NCI-H774 (cell line): ENCODE data around the gene ALS2CL.

Experiments used
- DNase-seq: peaks from one replicate; lab custom pipeline; 2025; lab: John Stamatoyannopoulos, UW

ALS2CL gene

DNA sequence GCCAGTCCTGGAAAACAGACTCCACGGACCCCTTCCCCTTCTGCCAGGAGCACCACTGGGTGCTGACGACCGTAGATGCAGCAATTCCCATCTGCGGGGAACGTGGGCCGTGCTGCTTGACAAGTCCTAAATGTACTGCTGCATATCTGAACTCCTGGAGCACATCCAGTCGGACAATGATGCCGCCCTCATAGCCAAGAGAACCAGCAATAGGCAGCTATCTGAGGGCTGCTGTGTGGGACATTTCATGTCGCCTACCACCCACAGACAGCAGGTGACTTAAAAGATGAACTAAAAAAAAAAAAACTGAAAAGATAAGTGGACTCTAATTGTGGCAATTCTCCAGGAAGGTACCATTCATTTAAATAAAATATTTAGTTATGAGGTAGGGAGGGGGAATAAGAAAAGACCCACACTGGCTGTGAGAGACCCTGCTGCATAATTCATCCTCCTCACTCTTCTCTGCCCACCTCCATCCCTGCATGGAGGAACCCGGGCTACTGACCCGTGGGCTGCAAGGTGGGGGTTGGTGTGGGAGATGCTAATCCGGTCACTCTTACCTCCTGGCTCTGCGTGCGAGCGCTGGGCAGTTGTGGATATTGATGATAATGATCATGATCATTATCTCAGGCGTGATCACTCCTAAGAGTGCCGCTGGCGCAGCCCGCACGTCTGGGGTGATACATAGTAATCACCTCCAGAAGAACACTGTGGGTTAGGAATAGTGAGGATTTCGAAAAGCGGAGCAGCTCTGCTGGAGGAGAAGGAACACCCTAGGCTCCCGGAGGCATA lies 28.3 kb downstream of the ALS2CL start:
- DNase-seq = no peak

DNA sequence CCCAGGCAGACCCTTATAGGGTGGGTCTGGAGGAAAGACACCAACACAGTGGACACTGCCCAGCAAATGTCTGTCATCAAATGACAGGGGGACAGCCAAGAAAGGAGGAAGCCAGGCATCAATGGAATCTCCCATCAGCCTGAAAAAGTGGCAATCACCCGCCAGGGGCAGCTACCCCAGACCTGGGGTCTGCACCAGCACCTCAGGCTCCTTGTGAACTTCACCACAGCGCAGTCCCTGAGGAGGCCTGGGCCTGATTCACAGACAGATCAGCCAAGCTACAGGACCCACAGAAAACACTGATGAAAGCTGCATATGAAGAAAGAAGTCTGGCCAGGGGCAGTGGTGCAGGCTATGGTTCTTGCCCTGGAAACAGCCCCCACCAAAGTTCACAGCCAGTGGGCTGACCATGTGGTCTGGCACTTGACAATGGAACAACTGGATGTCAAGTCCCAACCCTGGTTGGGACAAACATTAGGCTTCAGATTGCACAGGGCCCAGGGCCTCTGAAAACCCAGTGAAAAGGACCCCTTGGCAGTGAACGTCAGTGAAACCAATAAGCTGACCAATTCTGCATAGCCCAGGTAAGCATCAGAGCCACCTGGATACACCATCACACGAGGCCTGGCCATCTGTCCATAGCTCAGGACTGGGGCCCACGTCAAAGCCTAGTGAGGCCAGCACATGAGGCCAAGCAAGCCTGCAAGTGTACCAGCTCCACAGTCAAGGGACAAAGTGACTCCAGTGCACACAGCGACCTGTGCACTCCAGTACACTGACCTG lies 29.1 kb downstream of the ALS2CL start:
- no peak for DNase-seq

DNA sequence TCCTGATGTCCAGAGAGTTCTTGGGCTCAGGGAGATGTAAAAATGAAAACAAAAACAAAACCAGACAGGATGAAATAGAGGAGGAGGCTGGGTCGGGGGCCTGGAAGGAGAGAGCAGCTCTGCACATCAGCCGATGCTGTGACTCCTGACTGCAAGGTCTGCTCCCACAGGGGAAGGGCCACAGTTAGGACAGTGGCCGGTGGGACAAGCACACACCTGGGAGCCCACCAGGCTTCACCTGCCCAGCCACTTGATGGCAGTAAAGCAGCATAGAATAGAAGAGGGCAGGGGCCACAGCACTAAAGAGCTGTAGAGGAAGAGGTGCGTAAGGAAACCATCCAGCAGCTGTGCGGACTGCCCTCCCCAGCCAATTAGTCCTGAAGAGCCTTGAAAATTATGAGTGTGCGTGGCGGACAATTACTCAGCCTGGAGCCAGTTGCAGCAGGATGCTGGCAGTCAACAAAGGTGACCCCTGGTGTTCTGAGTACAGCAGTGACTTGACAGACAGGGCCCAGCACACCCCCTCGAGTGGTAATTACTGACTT lies 29.8 kb downstream of the ALS2CL start:
- DNase-seq = peak; percentile 72

DNA sequence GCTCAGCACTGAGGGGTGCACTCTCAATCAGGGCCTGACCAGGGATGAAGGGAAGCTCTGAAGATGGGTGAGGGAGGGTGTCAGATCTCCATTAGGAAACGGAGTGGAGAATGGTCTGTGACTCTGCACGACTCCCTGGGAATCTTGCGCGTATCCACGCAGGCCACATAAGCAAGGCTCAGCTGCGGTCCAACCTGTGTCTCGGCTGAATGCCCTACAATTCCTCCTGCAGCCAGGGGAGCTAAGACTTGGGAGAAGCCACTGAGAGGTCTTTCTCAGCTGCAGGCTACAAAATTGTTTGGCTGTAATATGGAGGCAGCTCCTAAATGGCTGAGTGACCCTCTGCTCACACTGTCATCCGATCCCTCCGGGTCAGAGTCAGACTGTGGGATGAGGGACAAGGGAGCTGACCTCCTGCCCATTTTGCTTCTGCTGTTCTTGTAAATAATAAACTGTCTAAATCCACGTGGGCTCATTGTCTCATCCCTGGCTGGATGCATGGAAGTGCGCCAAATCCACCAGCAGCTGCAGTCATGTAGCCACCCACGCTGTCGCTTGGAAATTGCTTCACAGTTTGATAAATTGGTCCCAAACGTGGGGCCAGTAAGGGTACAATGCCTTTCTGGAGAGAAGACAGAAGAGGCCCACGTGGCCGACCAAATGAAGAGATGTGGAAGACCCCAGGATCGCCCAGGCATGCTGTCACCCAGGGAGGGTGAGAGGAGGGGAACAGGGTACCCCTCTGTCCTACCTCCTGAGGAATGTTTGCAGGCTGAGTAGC lies 30.5 kb downstream of the ALS2CL start:
- DNase-seq = no peak

DNA sequence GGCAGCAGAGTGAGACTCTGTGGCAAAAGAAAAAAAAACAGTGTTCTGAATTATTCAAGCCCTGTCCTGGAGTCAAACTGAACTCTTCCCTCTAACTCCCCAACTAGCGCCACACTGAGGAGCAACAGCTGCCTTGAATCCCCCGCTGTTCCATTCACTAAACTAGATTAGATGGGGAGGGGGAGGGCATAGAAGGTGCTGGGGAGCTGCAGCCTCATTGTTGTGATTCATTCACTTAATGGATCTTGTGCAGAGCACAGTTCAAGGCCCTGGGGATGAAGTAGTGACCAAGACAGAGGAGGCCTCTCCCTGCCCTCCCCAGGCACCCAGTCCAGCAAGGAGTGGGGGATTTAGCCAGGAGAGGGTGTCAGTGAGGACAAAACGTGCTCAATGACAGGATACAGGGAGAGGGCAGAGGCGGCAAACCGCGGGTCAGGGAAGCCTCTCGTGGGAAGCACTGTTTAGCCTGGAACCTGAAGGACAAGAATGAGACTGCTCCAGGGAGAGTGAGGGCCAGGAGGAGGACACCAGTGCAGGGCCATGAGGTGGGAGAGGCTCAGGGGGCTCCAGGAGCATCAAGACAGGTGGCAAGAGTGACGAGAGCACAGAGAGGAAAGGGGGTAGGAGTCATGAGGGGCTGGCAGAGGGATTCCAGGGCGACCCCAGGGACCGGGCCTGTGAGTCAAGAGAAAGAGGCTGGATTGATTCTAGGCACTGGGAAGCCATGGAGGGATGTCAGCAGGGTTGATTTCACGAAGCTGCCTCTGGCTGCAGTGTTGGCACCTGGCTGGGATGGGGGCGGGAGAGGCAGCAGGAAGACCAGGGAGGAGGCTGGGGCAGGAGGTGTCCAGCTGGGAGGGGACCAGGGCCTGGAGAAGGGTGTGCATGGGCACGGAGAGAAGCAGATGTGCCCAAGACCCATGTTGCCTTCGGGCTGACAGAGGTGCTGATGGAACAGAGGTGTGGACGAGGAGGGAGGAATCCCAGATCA lies 31.4 kb downstream of the ALS2CL start:
- DNase-seq = no peak

DNA sequence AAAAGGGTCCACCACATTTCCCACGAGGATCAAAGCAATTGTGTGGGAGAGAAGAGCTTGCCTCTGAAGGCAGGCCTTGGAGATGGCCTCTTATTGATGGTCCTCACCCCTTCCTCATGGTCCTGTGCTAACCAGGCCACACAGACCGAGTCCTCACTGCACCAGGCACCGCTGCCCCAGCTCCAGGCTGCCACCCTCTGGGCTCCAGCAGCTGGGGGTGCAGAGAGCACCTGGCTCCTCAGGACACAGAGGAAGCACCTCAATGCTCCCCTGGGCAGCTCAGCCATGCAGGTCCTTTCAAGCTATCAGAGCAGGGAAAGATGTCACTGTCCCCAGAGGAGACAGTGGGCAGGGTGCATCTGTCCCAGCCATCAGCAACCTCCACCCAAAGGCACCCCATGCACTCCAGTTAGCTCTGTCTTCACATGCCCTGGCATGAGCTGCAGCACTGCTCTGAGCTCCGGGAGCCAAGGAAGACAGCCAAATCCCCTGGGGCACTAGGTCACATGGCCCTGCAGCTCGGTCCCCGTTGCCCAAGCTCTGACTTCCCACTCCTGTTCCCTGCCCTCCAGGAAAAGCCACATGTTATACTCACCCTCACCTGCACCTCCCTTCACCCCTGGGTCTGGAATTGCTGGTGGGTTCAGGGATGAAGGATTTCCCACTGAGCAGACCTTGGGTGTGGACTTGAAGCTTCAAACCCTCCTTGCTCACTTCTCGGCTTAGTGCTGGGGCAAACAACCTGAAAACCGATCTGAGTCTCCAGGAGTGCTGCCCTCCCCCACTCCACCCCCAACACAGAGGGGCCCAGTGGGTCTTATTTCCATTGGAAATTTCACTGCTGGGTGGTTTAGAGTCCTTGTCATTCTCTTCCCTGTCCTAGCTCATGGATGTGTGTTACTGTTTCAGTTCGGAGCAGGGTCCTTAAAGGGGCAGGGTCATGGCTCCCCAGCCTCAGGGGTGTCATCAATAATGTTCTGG lies 32.6 kb downstream of the ALS2CL start:
- no peak for DNase-seq

DNA sequence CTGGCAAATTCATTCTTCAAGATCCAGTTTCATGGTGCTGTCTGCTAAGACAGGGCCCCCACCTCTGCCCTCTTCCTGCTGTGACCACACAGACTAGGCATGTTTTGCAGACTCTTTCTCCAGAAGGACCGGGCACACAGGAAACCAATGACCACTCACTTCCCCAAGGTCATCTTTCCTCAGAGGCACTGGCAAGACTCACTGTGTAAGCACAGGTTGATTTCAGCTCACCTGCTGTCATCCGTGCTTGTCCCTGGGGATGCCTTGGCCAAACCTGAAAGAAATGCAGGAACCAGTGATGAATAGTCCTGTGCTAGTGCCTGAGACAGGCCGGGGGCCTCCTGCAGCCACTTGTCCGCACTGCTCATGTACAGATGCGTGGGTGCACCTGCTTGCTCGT lies 33.5 kb downstream of the ALS2CL start:
- DNase-seq = no peak

DNA sequence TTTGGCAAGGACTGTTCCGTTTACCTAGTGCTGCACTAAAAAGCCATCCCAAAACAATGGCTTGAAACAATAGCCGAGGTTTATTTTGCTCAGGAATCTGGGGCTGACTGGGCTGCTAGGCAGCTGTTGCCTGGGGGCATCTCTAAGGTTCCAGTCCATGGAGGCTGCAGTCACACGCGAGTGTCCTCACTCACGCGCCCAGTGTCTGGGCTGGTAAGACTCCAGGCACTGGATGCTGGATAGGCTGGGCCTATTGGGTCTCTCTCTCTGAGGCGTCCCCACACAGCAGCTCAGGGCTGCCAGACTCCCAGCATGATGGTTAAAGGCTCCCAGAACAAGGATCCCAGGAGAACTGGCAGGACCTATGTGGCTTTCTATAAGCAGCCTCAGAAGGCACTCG lies 34.2 kb downstream of the ALS2CL start:
- no peak for DNase-seq

DNA sequence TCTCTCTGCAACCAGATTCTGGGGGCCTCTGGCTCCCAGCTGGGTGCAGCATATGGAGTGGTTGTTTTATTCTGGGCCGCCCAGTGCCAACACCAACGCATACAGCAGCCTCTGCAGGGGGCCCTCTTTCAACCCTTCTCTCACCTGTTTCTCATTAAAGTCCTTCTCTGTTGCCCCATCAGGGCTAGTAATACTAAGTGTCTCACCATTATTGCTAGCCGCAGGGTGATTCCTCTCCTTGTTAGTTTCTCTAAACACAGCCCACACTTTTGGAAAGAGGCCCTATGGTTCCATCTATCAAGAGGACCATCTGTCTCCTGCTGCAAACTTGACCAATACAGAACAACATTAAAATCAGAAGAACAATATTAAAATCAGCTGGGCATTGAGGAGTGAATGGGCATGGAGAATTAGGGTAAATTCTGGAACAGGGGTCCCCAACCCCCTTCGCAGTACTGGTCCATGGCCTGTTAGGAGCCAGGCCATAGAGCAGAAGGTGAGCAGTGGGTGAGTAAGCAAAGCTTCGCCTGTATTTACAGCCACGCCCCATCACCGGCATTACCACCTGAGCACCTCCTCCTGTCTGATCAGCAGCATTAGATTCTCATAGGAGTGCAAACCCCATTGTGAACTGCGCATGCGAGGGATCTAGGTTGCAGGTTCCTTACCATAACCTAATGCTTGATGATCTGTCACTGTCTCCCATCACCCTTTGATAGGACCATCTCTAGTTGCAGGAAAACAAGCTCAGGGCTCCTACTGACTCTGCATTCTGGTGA lies 36.5 kb downstream of the ALS2CL start:
- DNase-seq = peak; percentile 6

DNA sequence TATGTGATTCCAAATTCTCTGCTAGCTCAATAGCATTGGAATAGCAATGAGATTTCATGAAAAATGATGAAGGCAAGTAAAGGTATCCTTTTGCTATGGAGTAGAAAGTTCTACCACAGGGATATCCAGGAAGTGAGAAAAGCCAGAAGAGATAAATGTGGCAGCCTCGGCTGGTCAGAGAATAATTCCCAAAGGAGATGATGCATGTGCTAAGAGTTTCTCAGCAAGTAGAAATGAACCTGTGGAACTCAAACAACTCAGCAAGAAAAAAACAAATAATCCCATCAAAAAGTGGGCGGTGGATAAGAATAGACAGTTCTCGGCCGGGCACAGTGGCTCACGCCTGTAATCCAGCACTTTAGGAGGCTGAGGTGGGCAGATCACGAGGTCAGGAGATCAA lies 38.2 kb downstream of the ALS2CL start:
- no peak for DNase-seq

DNA sequence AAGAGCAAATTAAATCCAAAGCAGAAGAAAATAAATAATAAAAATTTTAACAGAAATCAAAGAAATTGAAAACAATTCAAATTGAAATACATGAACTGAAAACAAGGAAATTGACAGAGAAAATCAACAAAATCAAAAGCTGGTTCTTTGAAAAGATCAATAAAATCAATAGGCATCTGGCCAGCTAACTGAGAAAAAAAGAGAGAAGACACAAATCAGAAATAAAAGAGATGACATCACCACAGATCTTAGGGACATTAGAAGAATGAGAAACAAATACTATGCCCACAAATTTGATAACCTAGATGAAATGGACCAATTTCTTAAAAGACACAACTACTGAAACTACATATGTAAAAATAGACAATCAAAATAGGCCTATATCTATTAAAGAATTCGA lies 42.4 kb downstream of the ALS2CL start:
- no peak for DNase-seq

DNA sequence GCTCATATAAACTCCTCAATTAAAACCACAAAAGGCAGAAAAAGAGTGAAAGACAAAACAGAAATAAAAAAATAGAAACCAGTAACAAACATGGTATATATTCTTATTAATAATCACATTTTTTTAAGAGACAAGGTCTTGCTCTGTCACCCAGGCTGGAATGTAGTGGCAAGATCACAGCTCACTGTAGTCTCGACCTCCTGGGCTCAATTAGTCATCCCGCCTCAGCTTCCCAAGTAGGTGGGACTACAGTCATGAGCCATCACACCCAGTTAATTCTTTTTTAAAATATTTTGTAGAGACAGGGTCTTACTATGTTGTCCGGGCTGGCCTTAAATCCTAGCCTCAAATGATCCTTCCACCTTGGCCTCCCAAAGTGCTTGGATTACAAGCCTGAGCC lies 44.0 kb downstream of the ALS2CL start:
- DNase-seq = no peak

DNA sequence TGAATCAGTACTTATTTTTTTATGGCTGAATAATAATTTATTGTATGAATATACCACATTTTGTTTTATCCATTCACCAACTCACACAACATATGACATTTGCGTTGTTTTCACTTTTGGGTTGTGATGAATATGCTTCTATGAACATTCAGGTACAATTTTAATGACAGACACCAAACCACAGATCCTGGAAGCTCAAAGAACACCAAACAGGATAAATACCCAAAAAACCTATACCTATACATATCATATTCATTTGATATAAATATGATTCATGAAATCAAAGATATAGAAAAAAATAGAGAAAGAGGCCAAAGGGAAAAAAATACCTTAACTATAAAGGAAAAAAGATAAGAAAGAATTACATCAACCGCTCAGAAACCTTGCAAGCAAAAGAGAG lies 45.4 kb downstream of the ALS2CL start:
- no peak for DNase-seq

DNA sequence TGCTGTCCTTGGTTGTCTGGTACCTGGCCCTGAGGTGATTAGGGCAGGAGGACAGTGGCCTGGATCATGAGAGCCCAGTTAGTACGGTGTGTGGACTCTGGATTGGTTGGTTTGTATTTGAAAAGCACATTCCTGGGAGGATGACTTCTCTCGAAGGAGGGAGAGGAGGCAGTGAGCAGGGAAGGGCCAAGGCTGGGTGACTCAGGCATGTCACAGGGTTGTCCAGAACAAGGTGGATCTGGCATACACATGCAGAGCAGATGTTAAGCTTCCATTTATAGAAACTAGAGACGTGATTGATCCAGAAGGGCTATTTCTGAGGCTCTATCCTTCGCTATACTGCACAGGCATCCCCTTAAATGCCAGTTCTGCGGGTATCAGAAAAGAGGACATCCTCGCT lies 46.8 kb downstream of the ALS2CL start:
- DNase-seq = no peak

DNA sequence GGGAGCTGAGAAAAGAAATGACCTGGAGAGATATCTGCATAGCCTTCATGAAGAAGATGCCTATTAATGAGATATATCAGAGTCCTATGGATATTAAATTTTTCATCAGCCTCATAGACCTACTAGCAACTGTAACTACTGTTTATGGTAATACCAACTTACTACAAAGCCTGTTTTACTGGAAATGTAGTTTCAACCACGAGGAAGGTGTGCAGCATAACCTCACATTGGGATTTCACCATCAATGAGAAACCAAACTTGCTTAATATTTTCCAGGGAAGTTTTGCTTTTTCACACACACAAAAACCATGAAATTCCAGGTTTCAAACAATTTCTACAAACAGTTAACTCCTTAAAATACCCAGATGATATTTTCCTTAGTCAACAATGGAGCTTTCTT lies 49.8 kb downstream of the ALS2CL start:
- no peak for DNase-seq

DNA sequence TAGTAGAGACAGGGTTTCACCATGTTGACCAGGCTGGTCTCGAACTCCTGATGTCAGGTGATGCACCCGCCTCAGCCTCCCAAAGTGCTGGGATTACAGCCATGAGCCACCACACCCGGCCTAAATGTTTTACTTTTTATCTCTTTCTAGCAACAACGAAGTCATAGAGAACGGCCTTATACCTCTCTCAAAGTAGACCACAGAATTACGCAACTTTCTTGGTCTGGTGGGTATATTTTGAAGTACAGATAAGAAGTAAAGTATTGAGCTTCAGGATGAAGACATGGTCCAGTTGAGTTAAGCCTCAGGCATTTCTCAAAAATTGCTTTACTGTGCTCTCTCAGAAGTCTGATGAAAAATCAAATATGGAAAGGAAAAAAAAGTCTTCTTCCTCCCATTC lies 50.5 kb downstream of the ALS2CL start:
- no peak for DNase-seq

DNA sequence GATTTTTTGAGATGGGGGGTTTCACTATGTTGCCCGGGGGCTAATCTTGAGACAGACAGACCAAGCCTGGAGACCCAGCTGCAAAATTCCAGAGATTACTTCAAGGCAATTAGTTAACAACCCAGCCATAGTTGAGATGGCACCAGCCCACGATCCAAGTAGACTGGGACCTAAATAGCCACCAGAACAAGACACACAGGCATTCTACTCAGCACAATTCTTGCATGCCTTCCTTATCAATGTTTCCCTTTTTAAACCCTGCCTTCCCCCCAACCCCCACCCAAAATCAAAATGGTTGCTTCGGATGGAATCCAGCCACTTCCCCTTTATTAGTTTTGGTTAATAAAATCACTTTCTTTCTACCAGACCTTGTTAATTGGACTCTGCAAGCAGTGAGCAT lies 52.6 kb downstream of the ALS2CL start:
- DNase-seq = no peak

DNA sequence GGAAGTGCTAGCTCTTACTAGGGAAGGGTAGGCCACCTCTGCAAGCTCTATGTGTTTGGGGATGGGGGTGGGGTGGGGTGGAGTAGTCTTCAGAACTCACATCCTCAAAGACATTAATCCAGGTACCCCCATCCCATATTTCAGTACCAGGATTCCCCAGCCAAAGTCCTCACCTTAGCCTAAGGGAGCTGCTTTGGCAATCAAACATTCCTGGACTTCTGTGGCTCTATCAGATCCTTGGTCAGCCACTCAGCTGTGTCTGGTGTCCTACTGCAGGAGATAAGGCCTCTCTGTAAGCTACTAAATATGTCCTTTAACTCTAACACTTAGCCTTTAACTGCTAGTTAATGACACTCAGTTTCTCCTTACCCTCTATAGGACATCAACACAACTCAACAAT lies 54.3 kb downstream of the ALS2CL start:
- DNase-seq = no peak

DNA sequence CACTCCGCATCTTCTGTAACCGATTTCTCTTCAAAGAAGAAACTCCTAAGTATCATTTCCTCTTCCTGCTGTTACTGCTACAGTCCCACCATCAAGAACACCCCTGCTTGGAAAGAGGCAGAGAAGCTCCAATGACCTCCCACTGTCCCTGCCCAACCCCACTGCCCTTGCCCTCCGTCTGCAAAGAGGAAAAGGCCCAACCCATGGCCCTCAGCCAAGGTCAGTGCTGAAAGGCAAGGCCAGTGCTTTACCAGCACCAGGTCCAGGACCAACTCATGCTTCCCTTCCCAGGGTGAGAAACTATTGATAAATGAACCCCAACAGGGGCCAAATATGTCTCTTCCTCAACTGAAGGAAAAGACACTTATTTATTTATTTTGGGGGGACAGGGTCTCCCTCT lies 58.6 kb downstream of the ALS2CL start:
- DNase-seq = no peak
